HG02870 (cell line): ENCODE results near the gene SMIM20.
A peak's percentile ranks its signal among the peaks of the same experiment; 100 is the strongest.

Experiments
- ATAC-seq: cut with Tn5 transposase; IDR thresholded peaks from one replicate; pipeline ENCODE4 v1.9.1; 2021; ENCODE audit warnings: mild to moderate bottlenecking, moderate library complexity; ENCODE audit not compliant: unreplicated experiment

The SMIM20 gene

DNA sequence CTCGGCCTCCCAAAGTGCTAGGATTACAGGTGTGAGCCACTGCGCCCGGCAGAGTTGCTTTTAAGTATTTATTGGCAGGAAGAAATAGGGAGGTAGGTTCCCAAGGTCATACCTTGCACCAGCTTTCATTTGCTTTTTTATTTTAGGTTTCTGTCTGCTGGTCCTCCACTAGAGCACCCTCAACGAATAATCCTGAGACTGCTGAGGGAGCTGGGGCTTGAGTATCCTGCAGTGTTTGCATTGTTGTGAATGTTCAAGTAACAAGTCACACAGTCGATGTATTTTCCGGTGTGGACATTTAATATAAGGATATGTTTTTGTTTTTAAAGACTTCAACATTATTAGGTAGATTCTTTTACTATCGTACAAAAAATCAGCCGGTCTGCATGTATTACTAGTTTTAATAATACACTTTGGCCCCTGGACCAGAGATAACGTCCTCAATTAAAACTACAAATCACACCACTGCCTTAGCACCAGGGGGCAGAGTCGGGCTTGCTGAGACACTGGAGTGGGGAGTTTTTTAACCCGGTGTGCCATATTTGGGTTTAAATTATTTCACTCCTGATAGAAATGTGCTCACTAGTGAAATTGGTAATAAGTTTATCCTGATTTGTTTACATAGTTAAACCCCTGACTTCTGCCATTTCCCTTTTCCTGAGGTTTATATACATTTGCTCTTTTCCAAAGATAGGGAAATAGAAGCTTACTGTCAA lies 11.6 kb downstream of the SMIM20 start:
- peak; percentile 85 for ATAC-seq

DNA sequence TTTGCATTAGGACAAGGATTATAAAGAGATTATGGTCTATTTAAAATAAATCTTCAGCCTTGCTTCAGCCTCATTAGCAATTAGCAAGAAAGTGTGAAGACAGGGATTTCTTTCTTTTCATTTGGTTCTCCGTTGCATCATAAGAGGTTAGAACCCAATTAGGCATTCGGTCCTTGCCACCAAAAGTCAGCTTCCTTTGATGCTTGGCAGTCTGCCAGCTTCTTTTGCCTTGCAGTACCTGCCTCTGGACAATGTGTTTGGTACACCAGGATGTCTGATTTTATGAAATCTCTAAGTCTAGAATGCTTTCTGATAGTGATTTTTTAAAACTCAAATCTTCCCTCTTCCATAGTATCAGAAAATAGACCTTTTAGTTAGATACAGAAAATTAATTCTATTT lies 12.4 kb downstream of the SMIM20 start:
- ATAC-seq: no peak

DNA sequence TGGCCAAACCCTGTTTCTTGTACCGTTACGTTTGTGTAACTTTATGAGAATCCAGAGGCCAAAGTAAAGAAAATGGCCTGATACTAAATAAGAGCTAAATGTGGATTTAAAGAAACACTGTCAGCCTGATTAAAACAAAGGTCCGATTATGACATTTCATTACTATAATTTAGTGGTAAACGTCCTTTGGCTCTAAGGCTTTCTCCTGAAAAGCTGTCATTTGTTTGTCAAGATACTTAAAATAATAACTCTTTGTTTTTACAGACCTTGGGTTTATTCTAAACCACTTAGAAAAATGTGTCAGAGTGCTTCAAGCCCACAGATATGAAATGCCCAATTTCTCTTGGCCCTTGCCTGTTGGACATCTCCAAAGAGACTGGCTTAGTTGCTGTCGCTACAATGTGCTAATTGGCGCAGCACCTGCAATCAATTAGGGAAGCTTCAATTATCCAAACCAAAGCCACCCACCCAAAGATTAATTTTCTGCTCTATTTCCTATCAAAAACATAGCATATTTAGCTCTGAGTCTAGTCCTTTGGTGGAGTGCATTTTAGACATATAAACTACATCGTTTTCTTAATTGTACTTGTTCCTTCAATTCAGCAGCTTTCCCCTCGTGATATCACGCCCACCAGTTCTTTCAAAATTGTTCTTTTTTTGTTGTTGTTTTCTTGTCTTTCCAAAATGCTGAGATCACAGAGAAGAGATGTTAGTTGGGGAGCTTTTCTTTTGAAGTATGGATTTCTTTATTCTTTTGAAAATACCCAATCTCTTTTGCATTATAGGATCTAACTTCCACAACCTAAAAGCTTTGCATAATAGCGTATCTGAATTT lies 13.6 kb downstream of the SMIM20 start:
- no peak for ATAC-seq

DNA sequence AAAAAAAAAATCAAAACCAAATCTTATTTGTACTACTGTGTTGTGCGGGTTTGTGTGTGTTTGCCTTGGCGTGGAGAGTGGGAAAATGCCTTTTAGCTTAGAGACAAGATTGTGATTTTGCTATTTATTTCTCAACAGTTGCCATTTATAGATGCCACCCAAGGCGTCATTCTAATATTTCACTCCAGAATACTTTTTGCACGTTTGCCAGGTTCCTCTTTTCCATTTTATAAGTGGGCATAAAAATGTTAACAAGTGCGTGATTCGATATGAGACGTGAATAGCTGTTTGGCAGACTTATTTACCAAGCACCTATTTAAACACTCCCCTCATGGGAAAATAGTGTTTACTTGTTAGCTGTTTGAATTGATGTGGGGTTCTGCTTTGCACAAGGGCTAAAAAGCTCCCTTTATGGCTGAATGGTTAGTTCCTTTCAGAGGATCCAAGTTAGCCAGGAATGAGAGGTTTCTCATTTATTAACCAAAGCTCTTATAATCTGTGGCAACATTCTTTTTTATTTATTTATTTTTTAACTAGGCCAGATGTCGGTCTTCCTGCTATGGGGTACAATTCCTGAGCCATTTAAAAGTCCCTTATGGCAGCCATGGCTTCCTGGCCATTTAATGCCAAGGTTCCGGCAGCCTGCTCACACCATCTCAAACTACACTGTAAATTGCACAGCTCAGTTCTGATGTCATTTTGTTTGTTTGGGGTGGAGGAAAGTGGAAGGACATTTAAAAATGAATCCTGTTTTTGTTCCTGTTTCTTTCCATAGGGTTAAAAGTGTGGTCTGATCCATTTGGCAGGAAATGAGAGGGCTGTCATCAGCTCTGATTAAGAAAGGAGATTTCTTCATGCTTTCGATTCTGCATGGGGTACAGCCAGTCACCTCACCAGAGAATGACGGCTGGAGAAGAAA lies 14.6 kb downstream of the SMIM20 start:
- no peak for ATAC-seq

DNA sequence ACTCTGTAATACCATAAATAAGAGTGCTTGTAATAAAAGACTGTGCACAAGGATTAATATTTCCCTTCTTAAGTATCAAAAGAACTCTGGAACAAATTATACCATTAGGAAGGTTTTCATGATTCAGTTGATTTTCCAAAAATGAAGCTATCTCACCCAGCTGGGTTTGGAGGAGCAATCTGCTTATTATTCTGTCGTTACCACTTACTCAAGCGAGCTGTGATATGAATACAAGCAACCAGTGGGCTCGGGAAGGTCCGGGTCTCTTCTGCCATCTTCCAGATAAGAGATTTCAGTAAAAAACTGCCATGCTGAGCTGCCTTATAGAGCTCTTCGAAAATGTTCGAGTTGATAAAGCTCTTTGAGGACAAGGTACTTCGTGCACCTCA lies 15.3 kb downstream of the SMIM20 start:
- ATAC-seq: no peak

DNA sequence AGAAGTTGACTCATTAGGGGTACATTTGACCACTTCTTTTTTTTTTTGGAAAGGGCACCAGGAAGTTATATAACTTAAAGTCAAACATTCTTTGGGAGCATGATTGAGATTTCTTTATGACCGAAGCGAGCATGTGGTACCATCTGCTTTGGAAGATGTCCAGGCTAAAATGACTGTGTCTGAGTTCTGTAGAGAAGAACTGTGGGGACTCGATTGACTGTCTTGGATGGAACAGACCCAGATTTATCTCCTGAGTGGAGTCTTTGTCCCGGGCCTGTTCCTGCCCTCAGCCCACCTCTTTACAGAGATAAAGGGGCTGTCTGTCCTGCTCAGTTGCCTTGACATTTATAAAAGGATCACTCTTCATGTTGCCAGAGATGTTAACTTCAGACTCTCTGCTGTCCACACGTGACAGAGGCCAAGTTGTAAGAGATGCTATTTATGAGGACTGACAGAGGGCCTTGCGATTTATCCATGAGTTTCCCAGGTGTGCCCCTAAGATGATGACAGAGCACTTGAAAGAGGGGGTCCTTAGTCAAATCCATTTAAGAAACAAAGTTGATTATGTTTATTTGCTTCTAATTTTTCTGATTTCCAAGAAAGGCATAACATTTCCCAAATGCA lies 16.8 kb downstream of the SMIM20 start:
- ATAC-seq: no peak

DNA sequence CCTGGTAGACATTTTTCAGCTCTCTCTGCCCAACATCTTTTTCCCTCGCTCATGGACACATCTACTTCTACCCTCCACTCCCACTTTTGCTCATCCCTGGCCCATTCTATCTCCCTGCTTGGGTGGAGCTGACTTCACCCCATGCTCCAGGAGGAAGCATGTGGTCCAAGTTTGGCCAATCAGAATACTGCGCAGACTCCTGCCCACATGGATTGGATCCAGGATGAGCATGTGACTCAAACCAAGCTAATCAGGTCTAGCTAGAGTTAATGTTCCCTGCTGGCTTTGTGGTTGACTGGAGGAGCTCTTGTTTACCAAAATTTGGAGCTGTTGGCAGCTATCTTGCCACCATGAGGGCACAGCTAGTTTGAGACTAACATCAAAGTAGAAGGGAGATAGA lies 22.7 kb downstream of the SMIM20 start:
- no peak for ATAC-seq

DNA sequence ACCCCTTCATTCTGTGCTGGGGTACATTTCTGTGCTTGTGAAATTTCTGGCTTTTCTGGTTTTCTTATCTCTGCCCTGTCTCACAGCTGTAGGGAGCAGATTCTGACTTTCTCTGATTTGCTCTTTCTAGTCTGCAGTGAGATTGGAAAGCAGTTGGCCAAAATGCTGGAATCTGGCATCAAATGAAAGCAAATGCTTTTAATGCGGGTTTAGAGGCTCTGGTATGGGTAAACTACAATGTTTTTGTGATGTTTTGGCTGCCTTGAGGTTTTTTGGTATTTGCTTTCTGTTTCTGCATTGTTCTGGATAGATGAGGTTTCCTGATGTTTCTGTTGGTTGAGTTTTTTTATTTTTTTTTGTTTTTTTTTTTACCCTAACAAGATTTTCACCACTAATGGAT lies 23.8 kb downstream of the SMIM20 start:
- ATAC-seq: no peak

DNA sequence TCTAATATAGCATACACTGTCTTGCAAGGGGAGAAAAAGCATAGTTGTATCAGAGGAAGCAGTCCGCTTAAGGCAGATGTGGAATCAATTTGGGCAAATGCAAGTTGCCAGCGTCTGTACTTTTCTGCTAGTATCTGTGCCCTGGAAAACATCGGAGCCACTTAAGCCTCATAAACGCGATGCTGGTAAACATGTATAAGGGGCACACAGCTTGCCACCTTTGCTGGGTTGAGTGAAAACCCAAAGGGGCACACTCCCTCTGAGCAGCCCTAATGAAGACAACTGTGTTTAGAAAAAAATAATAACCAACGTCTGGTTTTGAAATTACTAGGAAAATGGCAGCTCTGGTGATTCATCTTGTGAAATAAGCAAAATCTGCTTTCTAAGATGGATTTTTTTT lies 24.3 kb downstream of the SMIM20 start:
- ATAC-seq: peak; percentile 43

DNA sequence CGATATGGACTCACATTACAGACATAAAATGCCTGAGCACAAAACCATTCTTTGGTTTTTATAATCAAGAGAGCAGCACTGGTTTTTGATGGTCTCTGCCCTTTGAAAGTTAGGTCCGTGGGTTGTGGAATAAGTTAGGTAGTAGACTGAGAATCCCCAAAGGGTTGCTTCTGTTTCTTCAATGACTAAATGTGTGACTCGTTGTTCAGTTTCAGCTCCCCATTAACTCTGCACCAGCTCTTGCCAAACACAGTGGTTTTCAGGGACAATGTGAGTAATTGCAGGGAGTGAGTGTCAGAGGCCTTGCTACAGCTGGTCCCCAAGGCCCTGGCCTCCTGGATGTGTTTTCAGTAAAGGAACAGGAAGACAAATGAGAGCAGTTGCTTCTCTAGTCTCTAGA lies 24.8 kb downstream of the SMIM20 start:
- ATAC-seq: peak; percentile 94

DNA sequence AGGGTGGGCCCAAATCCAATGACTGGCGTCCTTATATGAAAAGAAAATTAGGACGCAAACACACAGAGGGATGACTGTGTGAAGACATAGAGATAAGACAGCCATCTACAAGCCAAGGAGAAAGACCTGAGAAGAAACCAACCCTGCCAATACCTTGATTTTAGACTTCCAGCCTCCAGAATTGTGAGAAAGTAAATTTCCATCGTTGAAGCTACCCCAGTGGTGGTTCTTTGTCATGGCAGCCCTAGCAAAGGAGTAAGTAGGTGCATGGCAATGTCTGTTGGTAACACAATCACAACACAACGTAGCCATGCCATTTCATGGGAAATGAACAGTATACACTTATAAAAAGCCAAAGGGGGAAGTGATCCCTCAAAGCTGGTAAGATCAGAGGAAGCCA lies 25.3 kb downstream of the SMIM20 start:
- ATAC-seq: no peak

DNA sequence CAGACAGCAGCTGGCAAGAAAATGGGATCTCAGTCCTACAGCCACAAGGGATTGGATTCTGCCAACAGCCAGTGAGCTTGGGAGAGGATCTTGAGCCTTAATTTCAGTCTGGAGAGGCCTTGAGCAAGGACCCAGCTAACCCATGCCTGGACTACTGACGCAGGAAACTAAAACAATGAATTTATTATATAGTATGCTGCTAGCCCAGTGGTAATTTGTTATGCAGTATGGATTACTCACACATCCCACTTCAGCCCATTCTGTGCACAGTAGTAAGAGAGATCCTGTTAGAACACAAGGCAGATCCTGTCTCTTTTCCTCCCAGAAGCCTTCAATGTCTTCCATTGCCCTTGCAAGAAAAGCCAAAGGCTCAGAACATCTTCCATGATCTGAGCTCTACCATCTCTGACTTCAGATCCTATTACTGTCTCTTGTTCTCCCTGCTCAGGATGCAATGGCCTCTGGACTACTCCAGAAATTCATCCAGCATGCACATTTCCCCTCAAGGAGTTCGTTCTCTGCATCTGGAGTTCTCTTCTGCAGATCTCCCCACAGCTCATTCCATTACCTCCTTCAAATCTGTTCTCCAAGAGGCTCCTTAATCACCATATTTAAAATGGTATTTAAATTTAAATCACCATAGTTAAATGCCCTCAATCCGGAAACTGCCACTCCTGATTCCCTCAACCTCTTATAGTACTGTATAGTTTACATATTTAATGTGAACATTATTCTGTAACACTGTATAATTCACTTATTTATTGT lies 27.6 kb downstream of the SMIM20 start:
- ATAC-seq: no peak

DNA sequence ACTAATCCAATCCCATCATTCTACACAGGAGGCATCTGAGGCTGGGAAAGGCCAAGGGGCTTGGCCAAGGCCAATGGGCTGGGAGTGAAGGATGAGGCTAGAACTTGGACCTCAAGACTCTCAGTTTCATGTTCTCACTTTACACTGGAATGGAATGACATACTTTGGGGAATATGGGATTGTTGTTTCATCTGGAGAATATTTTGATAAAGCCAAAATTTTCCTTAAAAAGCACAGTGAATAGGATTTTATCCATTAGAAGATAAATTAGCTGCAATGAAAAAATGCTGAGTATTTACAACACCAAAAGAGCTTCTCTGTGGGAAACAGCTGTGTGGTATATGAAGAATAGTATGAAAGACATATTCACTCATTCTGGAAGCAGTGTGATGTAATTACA lies 29.3 kb downstream of the SMIM20 start:
- no peak for ATAC-seq

DNA sequence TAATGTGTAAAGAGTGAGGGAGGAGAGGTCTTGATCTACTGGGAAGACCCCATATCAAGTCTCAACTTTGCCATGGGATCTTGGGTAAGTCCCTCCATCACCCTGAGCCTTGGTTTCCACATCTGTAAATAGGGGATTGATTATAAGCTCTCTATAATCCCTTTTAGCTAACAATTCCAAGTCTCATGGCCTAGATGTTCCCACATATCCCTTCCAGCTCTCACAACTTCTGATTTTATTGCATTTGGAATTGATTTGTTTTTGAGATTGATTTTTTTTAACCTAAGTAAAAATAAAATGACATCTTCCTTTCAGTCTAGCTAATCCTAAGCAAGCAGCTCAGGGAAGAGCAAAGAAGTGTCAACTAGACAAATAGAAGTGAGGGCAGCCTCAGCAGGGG lies 29.8 kb downstream of the SMIM20 start:
- ATAC-seq: no peak

DNA sequence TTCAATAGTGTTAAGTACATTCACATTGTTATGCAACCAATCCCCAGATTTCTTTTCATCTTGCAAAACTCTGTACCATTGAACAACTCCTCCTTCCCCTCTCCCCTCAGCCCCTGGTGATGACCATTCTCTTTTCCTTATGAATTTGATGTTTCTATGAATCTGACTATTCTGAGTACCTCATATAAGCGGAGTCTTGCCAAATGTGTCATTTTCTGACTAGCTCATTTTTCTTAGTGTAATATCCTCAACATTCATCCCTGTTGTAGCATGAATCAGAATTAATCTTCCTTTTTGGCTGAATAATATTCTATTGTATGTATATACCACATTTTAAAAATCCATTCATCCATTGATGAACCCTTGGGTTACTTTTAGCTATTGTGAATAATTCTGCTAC lies 34.0 kb downstream of the SMIM20 start:
- ATAC-seq: no peak

DNA sequence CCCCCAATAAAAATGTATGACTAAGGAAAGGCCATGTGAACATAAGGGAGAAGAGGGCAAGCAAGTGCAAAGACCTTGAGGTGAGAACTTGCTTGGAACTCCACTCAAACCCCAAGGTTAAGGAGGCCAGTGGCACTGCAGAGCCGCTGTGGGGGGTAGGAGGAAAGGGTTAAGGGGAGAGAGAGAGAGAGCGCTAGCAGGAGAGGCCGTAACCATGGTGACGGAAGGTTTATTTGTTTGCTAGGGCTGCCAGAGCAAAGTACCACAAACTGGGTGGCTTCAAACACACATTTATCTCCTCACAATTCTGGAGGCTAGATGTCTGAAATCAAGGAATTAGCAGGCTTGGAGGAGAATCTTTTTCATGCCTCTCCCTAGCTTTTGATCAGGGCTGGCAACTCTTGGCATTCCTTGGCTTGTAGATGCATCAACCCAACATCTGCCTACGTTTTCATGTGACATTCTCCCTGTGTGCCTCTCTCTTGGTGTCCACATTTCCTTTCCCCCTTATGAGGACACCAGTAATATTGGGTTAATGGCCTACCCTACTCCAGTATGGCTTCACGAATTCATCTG lies 35.2 kb downstream of the SMIM20 start:
- ATAC-seq: no peak

DNA sequence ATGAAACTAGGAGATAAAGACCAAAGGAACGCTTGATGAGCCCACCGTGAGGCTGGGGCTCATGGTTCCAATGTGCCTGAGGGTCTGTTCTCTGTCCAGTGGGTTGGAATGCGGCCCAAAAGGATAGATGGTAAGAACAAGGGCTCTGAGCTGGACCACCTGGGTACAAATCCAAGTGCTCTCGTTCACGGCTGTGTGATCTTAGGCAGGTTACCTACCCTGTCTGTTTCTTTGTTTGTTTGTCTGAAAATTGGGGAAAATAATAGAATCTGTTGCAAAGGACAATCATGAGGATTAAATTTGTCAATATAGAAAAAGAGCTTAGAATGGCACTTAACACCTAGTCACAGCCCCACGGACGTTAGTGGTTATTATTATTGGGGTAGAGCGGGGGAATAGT lies 36.0 kb downstream of the SMIM20 start:
- ATAC-seq: no peak

DNA sequence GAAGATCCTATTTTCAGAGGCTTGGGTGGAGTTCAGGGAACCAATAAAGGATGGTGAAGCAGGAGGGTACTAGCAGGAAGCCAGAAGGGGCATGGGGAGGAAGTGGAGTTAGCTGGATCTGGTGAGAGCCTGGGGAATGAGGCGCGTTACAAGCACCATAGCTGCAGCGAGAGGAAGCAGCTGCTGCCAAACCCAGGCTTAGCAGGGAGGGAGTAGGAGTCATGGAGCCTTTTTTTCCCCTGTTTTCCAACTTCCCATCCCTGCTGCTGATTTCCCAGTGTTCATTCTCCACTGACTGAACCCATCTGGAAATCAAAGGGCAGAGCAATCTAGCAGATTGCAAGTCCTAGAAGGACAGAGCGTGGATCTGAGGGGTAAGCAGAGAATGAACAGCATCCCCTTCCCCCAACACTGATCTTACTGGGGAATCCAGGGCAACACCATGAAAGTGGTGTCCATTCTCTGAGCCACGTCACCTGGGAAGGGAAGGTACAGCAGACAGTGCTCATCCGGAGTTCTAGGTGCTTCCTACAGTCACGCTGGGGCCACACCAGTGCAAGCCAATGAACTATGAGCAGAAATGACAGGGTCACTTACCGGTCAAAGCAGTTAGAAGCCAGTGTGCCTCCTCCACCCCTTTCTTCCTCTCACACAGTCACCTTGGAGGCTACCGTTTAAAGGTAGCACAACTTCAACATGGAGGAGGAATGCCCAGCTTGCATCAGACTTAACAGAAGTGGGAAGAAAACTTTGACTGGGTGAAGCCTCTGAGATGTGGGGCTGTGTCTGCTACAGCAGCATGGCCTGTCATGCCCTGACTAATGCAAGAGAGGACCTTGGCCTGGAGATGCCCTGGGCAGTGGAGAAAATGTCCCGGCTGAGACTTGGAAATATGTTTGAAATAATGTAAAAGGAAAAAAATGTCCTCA lies 36.7 kb downstream of the SMIM20 start:
- no peak for ATAC-seq
